Measurements from ENCODE around the gene HRK.

Gene HRK

GRCh38 chr12:116916714-116917114, 35.5 kb upstream of the HRK start:
- no peak overlapping the region for H3K4me3 ChIP-seq (ENCODE audit: low read length)
- H3K4me1 ChIP-seq (ENCODE audit: control insufficient read depth, insufficient read depth, low read length), result no peaks in the 10 kb centered on the region
- no peak overlapping the region for H3K9ac ChIP-seq (ENCODE audit: low read length)
- no peak overlapping the region for H3K27ac ChIP-seq (ENCODE audit: low read depth, low read length)
- H3K36me3 ChIP-seq (ENCODE audit: control insufficient read depth, insufficient read depth, low read length), result no peaks in the 10 kb centered on the region
- H3K27me3 ChIP-seq (ENCODE audit: control insufficient read depth, insufficient read depth, low read length), result no peaks in the 10 kb centered on the region

- Histone ChIP-seq H3K9ac (ENCODE audit: low read length) (no peak overlapping the region), H3K27ac (ENCODE audit: low read depth, low read length) (no peak overlapping the region), H3K4me1 (ENCODE audit: control insufficient read depth, insufficient read depth, low read length) (no peaks in the 10 kb centered on the region), H3K36me3 (ENCODE audit: control insufficient read depth, insufficient read depth, low read length) (no peaks in the 10 kb centered on the region), H3K4me3 (ENCODE audit: low read length) (no peak overlapping the region), H3K27me3 (ENCODE audit: control insufficient read depth, insufficient read depth, low read length) (no peaks in the 10 kb centered on the region)
Observed at GRCh38 chr12:116916122-116916521, 34.9 kb upstream of the HRK start.

- no peak overlapping the region for H3K27ac ChIP-seq (ENCODE audit: low read depth, low read length)
- H3K4me3 ChIP-seq (ENCODE audit: low read length), result no peak overlapping the region
- H3K27me3 ChIP-seq (ENCODE audit: control insufficient read depth, insufficient read depth, low read length), result no peaks in the 10 kb centered on the region
- no peak overlapping the region for H3K9ac ChIP-seq (ENCODE audit: low read length)
- no peaks in the 10 kb centered on the region for H3K36me3 ChIP-seq (ENCODE audit: control insufficient read depth, insufficient read depth, low read length)
- H3K4me1 ChIP-seq (ENCODE audit: control insufficient read depth, insufficient read depth, low read length), result no peaks in the 10 kb centered on the region
Observed at GRCh38 chr12:116915326-116915725, 34.1 kb upstream of the HRK start.

GRCh38 chr12:116910645-116911451, 29.6 kb upstream of the HRK start, which contains the start of gene FBXW8:
Gene FBXW8, plus strand, starts transcription at chr12:116910950. Its CDS starts 88 bp downstream, at chr12:116911038.
- Histone ChIP-seq H3K27ac (ENCODE audit: low read depth, low read length) (peak within 1 kb of the TSS; percentile 21), H3K4me1 (ENCODE audit: control insufficient read depth, insufficient read depth, low read length) (no peaks in the 10 kb centered on the region), H3K4me3 (ENCODE audit: low read length) (peak within 1 kb of the TSS; percentile 79), H3K9ac (ENCODE audit: low read length) (peak within 1 kb of the TSS; percentile 13), H3K27me3 (ENCODE audit: control insufficient read depth, insufficient read depth, low read length) (no peaks in the 10 kb centered on the region), H3K36me3 (ENCODE audit: control insufficient read depth, insufficient read depth, low read length) (no peaks in the 10 kb centered on the region)

GRCh38 chr12:116910280-116910644, 29.0 kb upstream of the HRK start:
- H3K27me3 ChIP-seq (ENCODE audit: control insufficient read depth, insufficient read depth, low read length), result no peaks in the 10 kb centered on the region
- H3K36me3 ChIP-seq (ENCODE audit: control insufficient read depth, insufficient read depth, low read length), result no peaks in the 10 kb centered on the region
- no peak overlapping the region for H3K27ac ChIP-seq (ENCODE audit: low read depth, low read length)
- peak overlapping the region; percentile 79 for H3K4me3 ChIP-seq (ENCODE audit: low read length)
- H3K9ac ChIP-seq (ENCODE audit: low read length), result no peak overlapping the region
- H3K4me1 ChIP-seq (ENCODE audit: control insufficient read depth, insufficient read depth, low read length), result no peaks in the 10 kb centered on the region

- Histone ChIP-seq H3K27me3 (ENCODE audit: control insufficient read depth, insufficient read depth, low read length) (no peaks in the 10 kb centered on the region), H3K27ac (ENCODE audit: low read depth, low read length) (no peak overlapping the region), H3K4me3 (ENCODE audit: low read length) (no peak overlapping the region), H3K4me1 (ENCODE audit: control insufficient read depth, insufficient read depth, low read length) (no peaks in the 10 kb centered on the region), H3K36me3 (ENCODE audit: control insufficient read depth, insufficient read depth, low read length) (no peaks in the 10 kb centered on the region), H3K9ac (ENCODE audit: low read length) (no peak overlapping the region)
Observed at GRCh38 chr12:116906285-116906684, 25.0 kb upstream of the HRK start.

GRCh38 chr12:116903818-116904217, 22.6 kb upstream of the HRK start:
- no peaks in the 10 kb centered on the region for H3K36me3 ChIP-seq (ENCODE audit: control insufficient read depth, insufficient read depth, low read length)
- H3K27ac ChIP-seq (ENCODE audit: low read depth, low read length), result no peak overlapping the region
- no peaks in the 10 kb centered on the region for H3K4me1 ChIP-seq (ENCODE audit: control insufficient read depth, insufficient read depth, low read length)
- no peak overlapping the region for H3K4me3 ChIP-seq (ENCODE audit: low read length)
- no peak overlapping the region for H3K9ac ChIP-seq (ENCODE audit: low read length)
- H3K27me3 ChIP-seq (ENCODE audit: control insufficient read depth, insufficient read depth, low read length), result no peaks in the 10 kb centered on the region

GRCh38 chr12:116901612-116902011, 20.4 kb upstream of the HRK start:
- Histone ChIP-seq H3K27me3 (ENCODE audit: control insufficient read depth, insufficient read depth, low read length) (no peaks in the 10 kb centered on the region), H3K9ac (ENCODE audit: low read length) (no peak overlapping the region), H3K4me3 (ENCODE audit: low read length) (no peak overlapping the region), H3K4me1 (ENCODE audit: control insufficient read depth, insufficient read depth, low read length) (no peaks in the 10 kb centered on the region), H3K27ac (ENCODE audit: low read depth, low read length) (no peak overlapping the region), H3K36me3 (ENCODE audit: control insufficient read depth, insufficient read depth, low read length) (no peaks in the 10 kb centered on the region)

GRCh38 chr12:116898669-116899068, 17.4 kb upstream of the HRK start:
- no peak overlapping the region for H3K9ac ChIP-seq (ENCODE audit: low read length)
- H3K27me3 ChIP-seq (ENCODE audit: control insufficient read depth, insufficient read depth, low read length), result no peaks in the 10 kb centered on the region
- H3K27ac ChIP-seq (ENCODE audit: low read depth, low read length), result no peak overlapping the region
- no peak overlapping the region for H3K4me3 ChIP-seq (ENCODE audit: low read length)
- H3K36me3 ChIP-seq (ENCODE audit: control insufficient read depth, insufficient read depth, low read length), result no peaks in the 10 kb centered on the region
- no peaks in the 10 kb centered on the region for H3K4me1 ChIP-seq (ENCODE audit: control insufficient read depth, insufficient read depth, low read length)

- Histone ChIP-seq H3K27ac (ENCODE audit: low read depth, low read length) (no peak overlapping the region), H3K27me3 (ENCODE audit: control insufficient read depth, insufficient read depth, low read length) (no peaks in the 10 kb centered on the region), H3K36me3 (ENCODE audit: control insufficient read depth, insufficient read depth, low read length) (no peaks in the 10 kb centered on the region), H3K4me1 (ENCODE audit: control insufficient read depth, insufficient read depth, low read length) (no peaks in the 10 kb centered on the region), H3K4me3 (ENCODE audit: low read length) (no peak overlapping the region), H3K9ac (ENCODE audit: low read length) (no peak overlapping the region)
Observed at GRCh38 chr12:116897476-116897875, 16.2 kb upstream of the HRK start.

GRCh38 chr12:116896411-116896924, 15.2 kb upstream of the HRK start:
- no peaks in the 10 kb centered on the region for H3K27me3 ChIP-seq (ENCODE audit: control insufficient read depth, insufficient read depth, low read length)
- no peaks in the 10 kb centered on the region for H3K4me1 ChIP-seq (ENCODE audit: control insufficient read depth, insufficient read depth, low read length)
- H3K4me3 ChIP-seq (ENCODE audit: low read length), result no peak overlapping the region
- H3K36me3 ChIP-seq (ENCODE audit: control insufficient read depth, insufficient read depth, low read length), result no peaks in the 10 kb centered on the region
- no peak overlapping the region for H3K9ac ChIP-seq (ENCODE audit: low read length)
- no peak overlapping the region for H3K27ac ChIP-seq (ENCODE audit: low read depth, low read length)

- Histone ChIP-seq H3K36me3 (ENCODE audit: control insufficient read depth, insufficient read depth, low read length) (no peaks in the 10 kb centered on the region), H3K9ac (ENCODE audit: low read length) (no peak overlapping the region), H3K27ac (ENCODE audit: low read depth, low read length) (no peak overlapping the region), H3K27me3 (ENCODE audit: control insufficient read depth, insufficient read depth, low read length) (no peaks in the 10 kb centered on the region), H3K4me3 (ENCODE audit: low read length) (no peak overlapping the region), H3K4me1 (ENCODE audit: control insufficient read depth, insufficient read depth, low read length) (no peaks in the 10 kb centered on the region)
Observed at GRCh38 chr12:116894913-116895312, 13.7 kb upstream of the HRK start.

Measured in rectal smooth muscle tissue (tissue), 1 donor.